Rectal smooth muscle tissue (tissue), 1 donor: Measurements from ENCODE around the gene VPS18.

Experiments used
- H3K27ac ChIP-seq: one replicate; pipeline ENCODE4 v1.7.0; 2013; ENCODE audit warnings: low read depth, low read length, inconsistent platforms
- H3K27me3 ChIP-seq: one replicate; pipeline ENCODE4 v1.7.0; 2013; ENCODE audit warnings: low read length; ENCODE audit not compliant: control insufficient read depth, insufficient read depth
- H3K36me3 ChIP-seq: one replicate; pipeline ENCODE4 v1.7.0; 2013; ENCODE audit warnings: low read length; ENCODE audit not compliant: control insufficient read depth, insufficient read depth
- H3K4me1 ChIP-seq: one replicate; pipeline ENCODE4 v1.7.0; 2013; ENCODE audit warnings: low read length; ENCODE audit not compliant: control insufficient read depth, insufficient read depth
- H3K4me3 ChIP-seq: one replicate; pipeline ENCODE4 v1.7.0; 2013; ENCODE audit warnings: low read length
- H3K9ac ChIP-seq: one replicate; pipeline ENCODE4 v1.7.0; 2013; ENCODE audit warnings: low read length

Gene VPS18

GRCh38 chr15:40892447-40893012 lies 1.7 kb upstream of the VPS18 start:
- Histone ChIP-seq H3K27me3 (no peaks in the 10 kb centered on the region), H3K36me3 (peaks cover 6% of the 10 kb centered on the region), H3K4me1 (peaks cover 6% of the 10 kb centered on the region), H3K27ac (no peak overlapping the region), H3K9ac (no peak overlapping the region), H3K4me3 (no peak overlapping the region)

GRCh38 chr15:40893019-40893670 lies 1.1 kb upstream of the VPS18 start:
- H3K4me3 ChIP-seq, result peak overlapping the region; percentile 62
- H3K4me1 ChIP-seq, result peaks cover 6% of the 10 kb centered on the region
- H3K9ac ChIP-seq, result no peak overlapping the region
- H3K27me3 ChIP-seq, result no peaks in the 10 kb centered on the region
- peaks cover 6% of the 10 kb centered on the region for H3K36me3 ChIP-seq
- H3K27ac ChIP-seq, result peak overlapping the region; percentile 89

GRCh38 chr15:40894681-40895448 lies 615 bp downstream of the VPS18 start:
- peak overlapping the region; percentile 84 for H3K27ac ChIP-seq
- peak overlapping the region; percentile 93 for H3K4me3 ChIP-seq
- H3K36me3 ChIP-seq, result peaks cover 14% of the 10 kb centered on the region
- peak overlapping the region; percentile 57 for H3K9ac ChIP-seq
- peaks cover 6% of the 10 kb centered on the region for H3K4me1 ChIP-seq
- H3K27me3 ChIP-seq, result no peaks in the 10 kb centered on the region

GRCh38 chr15:40899536-40900207 lies 5.4 kb downstream of the VPS18 start:
- Histone ChIP-seq H3K4me3 (no peak overlapping the region), H3K36me3 (peaks cover 39% of the 10 kb centered on the region), H3K9ac (no peak overlapping the region), H3K4me1 (peaks cover 6% of the 10 kb centered on the region), H3K27ac (no peak overlapping the region), H3K27me3 (no peaks in the 10 kb centered on the region)

- peaks cover under 1% of the 10 kb centered on the region for H3K4me1 ChIP-seq
- no peak overlapping the region for H3K9ac ChIP-seq
- no peak overlapping the region for H3K4me3 ChIP-seq
- no peaks in the 10 kb centered on the region for H3K27me3 ChIP-seq
- H3K36me3 ChIP-seq, result peaks cover 39% of the 10 kb centered on the region
- H3K27ac ChIP-seq, result no peak overlapping the region
These were observed 6.2 kb downstream of the VPS18 start for GRCh38 chr15:40900256-40901052.

GRCh38 chr15:40901053-40901443 lies 6.8 kb downstream of the VPS18 start:
- peaks cover 4% of the 10 kb centered on the region for H3K4me1 ChIP-seq
- no peaks in the 10 kb centered on the region for H3K27me3 ChIP-seq
- H3K4me3 ChIP-seq, result no peak overlapping the region
- H3K27ac ChIP-seq, result no peak overlapping the region
- H3K9ac ChIP-seq, result no peak overlapping the region
- peaks cover 36% of the 10 kb centered on the region for H3K36me3 ChIP-seq

GRCh38 chr15:40902605-40903561 lies 8.6 kb downstream of the VPS18 start:
- no peaks in the 10 kb centered on the region for H3K27me3 ChIP-seq
- peaks cover 10% of the 10 kb centered on the region for H3K4me1 ChIP-seq
- no peak overlapping the region for H3K27ac ChIP-seq
- H3K4me3 ChIP-seq, result no peak overlapping the region
- peaks cover 34% of the 10 kb centered on the region for H3K36me3 ChIP-seq
- H3K9ac ChIP-seq, result no peak overlapping the region

- Histone ChIP-seq H3K4me3 (no peak overlapping the region), H3K27me3 (no peaks in the 10 kb centered on the region), H3K27ac (no peak overlapping the region), H3K4me1 (peaks cover 10% of the 10 kb centered on the region), H3K9ac (no peak overlapping the region), H3K36me3 (peaks cover 27% of the 10 kb centered on the region)
These were observed 10.4 kb downstream of the VPS18 start for GRCh38 chr15:40904552-40905201.

GRCh38 chr15:40906091-40906990 lies 12.1 kb downstream of the VPS18 start:
- peak overlapping the region; percentile 84 for H3K27ac ChIP-seq
- H3K4me1 ChIP-seq, result peaks cover 10% of the 10 kb centered on the region
- H3K36me3 ChIP-seq, result peaks cover 13% of the 10 kb centered on the region
- peak overlapping the region; percentile 78 for H3K4me3 ChIP-seq
- H3K27me3 ChIP-seq, result no peaks in the 10 kb centered on the region
- H3K9ac ChIP-seq, result peak overlapping the region; percentile 93
